ENCODE data around the gene VGF. TPM values are rescaled to one million over a fixed set of nuclear protein-coding genes. Genes with fewer than 3 reads are reported as not detected.

The VGF gene
- polyA plus RNA-seq (2011; rRNA removed) (0.16 and 0.38 TPM in 2 replicates), polyA minus RNA-seq (2011; rRNA and poly(A)+ RNA removed) (0.13 and 0.28 TPM in 2 replicates)

GRCh38 chr7:101165075-101165957, at the start of gene VGF:
Gene VGF (minus strand): TSS chr7:101165569. CDS start chr7:101164843, 726 bp downstream.
- peak; percentile 84 for DNase-seq (ENCODE audit: low read depth, low spot score)
- Histone ChIP-seq H3K27me3 (ENCODE audit: control insufficient read depth, insufficient read depth, low read length) (peaks cover 8% of the 10 kb centered on the region), H3K4me3 (ENCODE audit: low read depth, low read length) (peak within 1 kb of the TSS; percentile 48), H3K27ac (ENCODE audit: low read depth, low read length) (peak within 1 kb of the TSS; percentile 2), H3K9me3 (ENCODE audit: control insufficient read depth, insufficient read depth, low read length) (no peaks in the 10 kb centered on the region; the same call in 1 of the 2 replicates)
- TF ChIP-seq CTCF (IDR thresholded peaks at IDR 0.05; ENCODE audit: low read depth, low read length) = no peak
- POLR2A ChIA-PET = interaction anchor here (0.6 to 1.4 kb wide), 6 partner anchors 12 to 737 kb away, joined by 3 to 5 read pairs (median 4); partner anchors contain the start of genes SERPINE1, UFSP1 and ZCWPW1
- CTCF ChIA-PET = interaction anchor here (0.8 to 2.5 kb wide), 6 partner anchors 9 to 117 kb away, joined by 3 to 11 read pairs (median 3); no protein-coding TSS in a partner anchor

- no peak overlapping the region for H3K27ac ChIP-seq (ENCODE audit: low read depth, low read length)
- no peak for TF ChIP-seq CTCF (IDR thresholded peaks at IDR 0.05; ENCODE audit: low read depth, low read length)
- no peaks in the 10 kb centered on the region for H3K27me3 ChIP-seq (ENCODE audit: control insufficient read depth, insufficient read depth, low read length)
- CTCF ChIA-PET = no interaction called here
- POLR2A ChIA-PET = no interaction called here
- no peak for DNase-seq (ENCODE audit: low read depth, low spot score)
- H3K9me3 ChIP-seq (ENCODE audit: control insufficient read depth, insufficient read depth, low read length) = no peaks in the 10 kb centered on the region
- no peak overlapping the region for H3K4me3 ChIP-seq (ENCODE audit: low read depth, low read length)
Observed at GRCh38 chr7:101212014-101212413, 46.6 kb upstream of the VGF start.

- ChIA-PET CTCF (interaction anchor here (1.0 kb wide), 1 partner anchor 67 kb away, joined by 6 read pairs; no protein-coding TSS in a partner anchor), POLR2A (no interaction called here)
- no peak for DNase-seq (ENCODE audit: low read depth, low spot score)
- H3K27me3 ChIP-seq (ENCODE audit: control insufficient read depth, insufficient read depth, low read length) = no peaks in the 10 kb centered on the region
- H3K9me3 ChIP-seq (ENCODE audit: control insufficient read depth, insufficient read depth, low read length) = no peaks in the 10 kb centered on the region
- H3K27ac ChIP-seq (ENCODE audit: low read depth, low read length) = no peak overlapping the region
- no peak for TF ChIP-seq CTCF (IDR thresholded peaks at IDR 0.05; ENCODE audit: low read depth, low read length)
- H3K4me3 ChIP-seq (ENCODE audit: low read depth, low read length) = no peak overlapping the region
Observed at GRCh38 chr7:101211501-101211900, 46.1 kb upstream of the VGF start.

GRCh38 chr7:101210143-101210542, 44.8 kb upstream of the VGF start:
- ChIA-PET POLR2A (interaction anchor here (0.6 kb wide), 1 partner anchor 979 kb away, joined by 6 read pairs; no protein-coding TSS in a partner anchor), CTCF (interaction anchor here (1.0 kb wide), 1 partner anchor 66 kb away, joined by 6 read pairs; no protein-coding TSS in a partner anchor)
- Histone ChIP-seq H3K4me3 (ENCODE audit: low read depth, low read length) (no peak overlapping the region), H3K27me3 (ENCODE audit: control insufficient read depth, insufficient read depth, low read length) (no peaks in the 10 kb centered on the region), H3K27ac (ENCODE audit: low read depth, low read length) (no peak overlapping the region), H3K9me3 (ENCODE audit: control insufficient read depth, insufficient read depth, low read length) (no peaks in the 10 kb centered on the region; the same call in 1 of the 2 replicates)
- TF ChIP-seq CTCF (IDR thresholded peaks at IDR 0.05; ENCODE audit: low read depth, low read length) = no peak
- DNase-seq (ENCODE audit: low read depth, low spot score) = no peak

- no peak overlapping the region for H3K4me3 ChIP-seq (ENCODE audit: low read depth, low read length)
- H3K9me3 ChIP-seq (ENCODE audit: control insufficient read depth, insufficient read depth, low read length) = no peaks in the 10 kb centered on the region; the same call in 1 of the 2 replicates
- CTCF ChIA-PET = no interaction called here
- POLR2A ChIA-PET = no interaction called here
- H3K27ac ChIP-seq (ENCODE audit: low read depth, low read length) = no peak overlapping the region
- DNase-seq (ENCODE audit: low read depth, low spot score) = no peak
- no peak for TF ChIP-seq CTCF (IDR thresholded peaks at IDR 0.05; ENCODE audit: low read depth, low read length)
- H3K27me3 ChIP-seq (ENCODE audit: control insufficient read depth, insufficient read depth, low read length) = no peaks in the 10 kb centered on the region
Observed at GRCh38 chr7:101208794-101209193, 43.4 kb upstream of the VGF start.

Data from AG04450 (cell line).